Heart left ventricle (tissue), 13 donors: ENCODE results near the gene KRTAP3-3.

Source experiments
- CTCF ChIP-seq, 12 donors: fragments of 200-600 bp; sonication (generic) in 4 of 12; IDR thresholded peaks; one replicate each; pipeline versions ENCODE4 v1.5.0 to v1.8.0; 2018 to 2022; ENCODE audit warnings: antibody characterized with exemption in 12 of 12, mild to moderate bottlenecking in 5 of 12
- POLR2A ChIP-seq, 2 donors: fragments of 450-650 bp; IDR thresholded peaks; one replicate each; pipeline ENCODE4 v1.6.1; 2017; ENCODE audit warnings: antibody characterized with exemption in 2 of 2, mild to moderate bottlenecking in 2 of 2, moderate library complexity in 2 of 2
- donor health status: ischemic (EF 13 %, LVEDD 7.1; RV severe dilation, severe dysfunction).
- donor health status: DM: no; HTN: yes; CAD: no.
- donor health status: DM: no; HTN: no; CAD: no.
- donor health status: ischemic (EF 25% LVEDD 6.9; RV normal size, moderate dysfunction).
- donor health status: ischemic (EF 25% LVEDD 5.7; RV mildly dilated, moderate dysfunction).
- donor health status: ischemic (EF 35%, LVEDD 5.7; RV mildly dilated, moderate dysfunction).
- donor health status: nonischemic (EF 11% LVEDD 7.7; RV severe dilation, severe dysfunction).
- donor health status: DM: yes; HTN: yes; CAD: no.
- donor health status: PGD.
- donor health status: ischemic (EF 29% LVEDD 5.4; RV normal size, mild dysfunction).
- donor health status: nonischemic (EF 23%, LVEDD 6.1; RV moderate dilation, normal function).

DNA sequence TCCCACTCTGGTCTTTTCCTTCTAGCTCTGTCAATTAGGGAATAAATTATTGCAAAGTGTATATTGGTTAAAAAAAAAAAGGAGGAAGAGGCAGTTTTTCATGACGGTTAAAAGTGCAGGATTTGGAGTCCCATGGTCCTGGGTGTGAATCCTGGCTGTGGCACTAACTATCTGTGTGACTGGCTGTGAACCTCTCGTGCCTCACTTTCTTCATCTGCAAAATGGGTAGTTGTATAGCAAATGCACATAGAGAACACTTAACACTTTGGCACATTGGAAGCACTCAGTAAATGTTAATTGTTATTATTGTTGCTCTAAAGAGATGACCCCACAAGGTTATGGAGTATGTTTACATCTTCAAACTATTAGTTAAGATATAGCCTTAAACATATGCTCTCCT, 46.0 kb downstream of the KRTAP3-3 start:
- TF ChIP-seq CTCF (IDR thresholded peaks at IDR 0.05): no peak
- no peak for TF ChIP-seq POLR2A (IDR thresholded peaks at IDR 0.05)
